Gastrocnemius medialis (tissue), 4 donors: ENCODE data around the gene NTRK3. TPM values are rescaled to one million over a fixed set of nuclear protein-coding genes. Genes with fewer than 3 reads are reported as not detected.

Source experiments
- ATAC-seq, 2 donors: fragments of 150-250 bp; one replicate each; pipeline ENCODE4 v1.9.1; 2016
- DNase-seq, 2 donors: peaks; one replicate each; pipeline ENCODE4 v3.0.0-alpha.2; 2019
- H3K27ac ChIP-seq, 4 donors: fragments of 200-600 bp; sonication (generic); 1 replicate in 1 of 4; 2 replicates in 3 of 4; pipeline ENCODE4 v1.5.1; 2016 to 2018; ENCODE audit warnings: mild to moderate bottlenecking in 2 of 4, moderate library complexity in 1 of 4
- H3K27me3 ChIP-seq, 3 donors: fragments of 200-600 bp; sonication (generic) in 2 of 3; 1 replicate in 1 of 3; 2 replicates in 2 of 3; pipeline versions ENCODE4 v1.5.1 to v1.6.0; 2016 to 2019; ENCODE audit warnings: mild to moderate bottlenecking in 1 of 3, moderate library complexity in 1 of 3
- H3K36me3 ChIP-seq, 2 donors: fragments of 200-600 bp; sonication (generic) in 1 of 2; one replicate each; pipeline ENCODE4 v1.5.1; 2017 to 2018
- H3K4me1 ChIP-seq, 2 donors: fragments of 200-600 bp; sonication (generic) in 1 of 2; one replicate each; pipeline ENCODE4 v1.5.1; 2016 to 2017; ENCODE audit warnings: mild to moderate bottlenecking in 2 of 2
- H3K4me3 ChIP-seq, 4 donors: fragments of 200-600 bp; sonication (generic) in 3 of 4; 1 replicate in 1 of 4; 2 replicates in 3 of 4; pipeline ENCODE4 v1.5.1; 2016 to 2019; ENCODE audit warnings: mild to moderate bottlenecking in 2 of 4
- H3K9me3 ChIP-seq, 3 donors: fragments of 200-600 bp; sonication (generic) in 2 of 3; 1 replicate in 1 of 3; 2 replicates in 2 of 3; pipeline ENCODE4 v1.5.1; 2016 to 2019
- CTCF ChIP-seq, 5 experiments: fragments of 450-650 bp in 3 of 5; fragments of 200-600 bp in 2 of 5; sonication (generic) in 2 of 5; IDR thresholded peaks in 4 of 5; conservative IDR thresholded peaks in 1 of 5; 1 replicate in 4 of 5; 2 replicates in 1 of 5; pipeline ENCODE4 v1.5.1; 2016 to 2019; ENCODE audit warnings: antibody characterized with exemption in 5 of 5, mild to moderate bottlenecking in 3 of 5, moderate library complexity in 3 of 5
- POLR2A ChIP-seq, 2 donors: fragments of 450-650 bp; IDR thresholded peaks; one replicate each; pipeline ENCODE4 v1.6.1; 2017; ENCODE audit warnings: antibody characterized with exemption in 2 of 2, mild to moderate bottlenecking in 2 of 2, moderate library complexity in 2 of 2
- in situ Hi-C, 4 donors: fragments of 200-750 bp; cut with MboI; loops; one replicate each; pipeline versions ENCODE4 v1.15.0 to v1.8.0; 2017; ENCODE audit warnings: low sequenced_read_pairs in 4 of 4
- intact Hi-C: fragments of 100-400 bp; cut with DNase I; formaldehyde crosslinking; loops from one replicate; pipeline ENCODE4 v1.15.1; 2023; ENCODE audit warnings: low total_unique reads
- total RNA-seq, 4 donors: library from RNA; depleted of rRNA; stranded (reverse); fragments of >200 nt; gene quantifications; one replicate each; pipeline versions ENCODE4 v1.1.0 to v1.2.3, GENCODE V29; 2016

Gene NTRK3
- total RNA-seq, 4 donors from 2014 or later: 0.61 to 2.7 (median 0.77) TPM

GRCh38 chr15:88300861-88301260 lies 44.3 kb upstream of the NTRK3 start:
- in situ Hi-C loops: no loop called here
- TF ChIP-seq POLR2A (IDR thresholded peaks at IDR 0.05): no peak
- TF ChIP-seq CTCF (IDR thresholded peaks at IDR 0.05 in 4 of 5, conservative IDR thresholded peaks at IDR 0.05 in 1 of 5): no peak
- DNase-seq (no peak), ATAC-seq (no peak)
- no peaks in the 10 kb centered on the region for H3K36me3 ChIP-seq
- no peak overlapping the region for H3K27ac ChIP-seq
- intact Hi-C loops: loop anchor here (10.0 kb wide), 1 partner anchor 64 kb away; no protein-coding TSS in a partner anchor
- H3K27me3 ChIP-seq: no peaks in the 10 kb centered on the region
- no peak overlapping the region for H3K4me3 ChIP-seq
- no peaks in the 10 kb centered on the region for H3K9me3 ChIP-seq
- H3K4me1 ChIP-seq: no peaks in the 10 kb centered on the region

GRCh38 chr15:88300089-88300488 lies 43.5 kb upstream of the NTRK3 start:
- intact Hi-C loops (loop anchor here (10.0 kb wide), 1 partner anchor 65 kb away; no protein-coding TSS in a partner anchor), in situ Hi-C loops (no loop called here)
- ATAC-seq (no peak), DNase-seq (no peak)
- H3K27ac ChIP-seq: no peak overlapping the region
- no peak overlapping the region for H3K4me3 ChIP-seq
- TF ChIP-seq CTCF (IDR thresholded peaks at IDR 0.05 in 4 of 5, conservative IDR thresholded peaks at IDR 0.05 in 1 of 5) (no peak), POLR2A (IDR thresholded peaks at IDR 0.05) (no peak)
- H3K4me1 ChIP-seq: no peaks in the 10 kb centered on the region
- H3K27me3 ChIP-seq: no peaks in the 10 kb centered on the region
- H3K36me3 ChIP-seq: no peaks in the 10 kb centered on the region
- H3K9me3 ChIP-seq: no peaks in the 10 kb centered on the region

- ATAC-seq: no peak
- in situ Hi-C loops: no loop called here
- Histone ChIP-seq H3K4me1 (no peaks in the 10 kb centered on the region), H3K9me3 (no peaks in the 10 kb centered on the region), H3K27me3 (no peaks in the 10 kb centered on the region), H3K36me3 (no peaks in the 10 kb centered on the region), H3K4me3 (no peak overlapping the region), H3K27ac (no peak overlapping the region)
- no peak for DNase-seq
- intact Hi-C loops: no loop called here
- no peak for TF ChIP-seq POLR2A (IDR thresholded peaks at IDR 0.05)
- TF ChIP-seq CTCF (IDR thresholded peaks at IDR 0.05 in 4 of 5, conservative IDR thresholded peaks at IDR 0.05 in 1 of 5): no peak
Measured at GRCh38 chr15:88299497-88299896, 43.0 kb upstream of the NTRK3 start.

GRCh38 chr15:88288661-88289060 lies 32.1 kb upstream of the NTRK3 start:
- no peak overlapping the region for H3K27ac ChIP-seq
- no peaks in the 10 kb centered on the region for H3K4me1 ChIP-seq
- ATAC-seq (no peak), DNase-seq (no peak)
- H3K9me3 ChIP-seq: no peaks in the 10 kb centered on the region
- in situ Hi-C loops (no loop called here), intact Hi-C loops (no loop called here)
- no peak overlapping the region for H3K4me3 ChIP-seq
- H3K27me3 ChIP-seq: no peaks in the 10 kb centered on the region
- H3K36me3 ChIP-seq: no peaks in the 10 kb centered on the region
- no peak for TF ChIP-seq CTCF (IDR thresholded peaks at IDR 0.05 in 4 of 5, conservative IDR thresholded peaks at IDR 0.05 in 1 of 5)
- no peak for TF ChIP-seq POLR2A (IDR thresholded peaks at IDR 0.05)

- no peak for ATAC-seq
- H3K27me3 ChIP-seq: no peaks in the 10 kb centered on the region
Measured at GRCh38 chr15:88288206-88288605, 31.7 kb upstream of the NTRK3 start.

More at GRCh38 chr15:88288206-88288605, 31.7 kb upstream of the NTRK3 start:
- in situ Hi-C loops (no loop called here), intact Hi-C loops (no loop called here)
- Histone ChIP-seq H3K36me3 (no peaks in the 10 kb centered on the region), H3K4me3 (no peak overlapping the region), H3K27ac (no peak overlapping the region), H3K4me1 (no peaks in the 10 kb centered on the region), H3K9me3 (no peaks in the 10 kb centered on the region)
- TF ChIP-seq POLR2A (IDR thresholded peaks at IDR 0.05) (no peak), CTCF (IDR thresholded peaks at IDR 0.05 in 4 of 5, conservative IDR thresholded peaks at IDR 0.05 in 1 of 5) (no peak)
- DNase-seq: no peak
